SHP77 treated with DMSO at 0.1 percent for 48 hours (cell line): ENCODE results near the gene TOX4.
"Not testable (repeated sequence)": the region's sequence is repeated elsewhere in the genome, so short reads cannot be mapped to it uniquely, and the experiment has no call there.

Experiments used
- DNase-seq: peaks from one replicate; lab custom pipeline; 2025; lab: John Stamatoyannopoulos, UW

Gene TOX4

DNA sequence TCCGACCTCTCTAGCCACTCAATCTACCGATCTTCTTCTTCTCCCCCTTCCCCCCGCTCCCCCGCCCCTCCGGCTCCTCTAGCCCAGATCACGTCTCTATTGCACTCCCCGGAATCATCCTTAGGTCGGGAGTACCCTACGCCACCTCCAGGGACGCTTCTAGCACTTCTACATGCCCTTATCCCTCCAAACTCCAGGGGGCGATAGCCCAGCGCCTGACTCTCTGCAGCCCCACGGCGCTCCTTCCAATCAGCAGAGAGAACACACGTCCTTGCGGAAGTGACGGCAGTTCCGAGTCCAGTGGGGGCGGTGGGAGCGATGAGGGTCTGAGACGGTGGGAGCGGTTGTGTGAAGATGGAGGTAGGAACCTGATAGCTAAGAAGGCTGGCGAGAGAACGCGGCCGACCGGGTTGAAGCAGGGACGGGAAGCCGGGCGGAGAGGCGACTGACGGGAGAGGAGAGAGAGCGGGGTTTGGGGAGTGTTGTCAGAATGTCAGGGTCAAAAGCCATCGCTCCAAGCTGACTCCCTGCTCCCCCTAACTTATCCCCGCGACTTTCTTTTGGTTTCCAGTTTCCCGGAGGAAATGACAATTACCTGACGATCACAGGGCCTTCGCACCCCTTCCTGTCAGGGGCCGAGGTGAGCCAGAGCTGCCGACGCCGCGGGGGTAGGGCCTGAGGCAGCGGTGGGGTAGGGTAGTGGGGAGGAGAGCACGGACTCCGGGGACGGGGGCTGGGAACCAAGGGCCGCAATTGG, at the start of gene TOX4, which contains the start of gene RAB2B:
Gene TOX4 (plus strand): TSS at position 271 of the 757 bp plus-strand sequence. CDS start 84 bp downstream, at position 355.
Gene RAB2B (minus strand): TSS at position 35 of the 757 bp plus-strand sequence. CDS start 87 bp downstream, outside the sequence.
- peak; percentile 99 for DNase-seq

GRCh38 chr14:21428930-21429329, 48.1 kb upstream of the TOX4 start:
- DNase-seq, result no peak

- no peak for DNase-seq
Measured at GRCh38 chr14:21431126-21431525, 45.9 kb upstream of the TOX4 start.

- no peak for DNase-seq
Measured at GRCh38 chr14:21436567-21437062, 40.4 kb upstream of the TOX4 start.

DNA sequence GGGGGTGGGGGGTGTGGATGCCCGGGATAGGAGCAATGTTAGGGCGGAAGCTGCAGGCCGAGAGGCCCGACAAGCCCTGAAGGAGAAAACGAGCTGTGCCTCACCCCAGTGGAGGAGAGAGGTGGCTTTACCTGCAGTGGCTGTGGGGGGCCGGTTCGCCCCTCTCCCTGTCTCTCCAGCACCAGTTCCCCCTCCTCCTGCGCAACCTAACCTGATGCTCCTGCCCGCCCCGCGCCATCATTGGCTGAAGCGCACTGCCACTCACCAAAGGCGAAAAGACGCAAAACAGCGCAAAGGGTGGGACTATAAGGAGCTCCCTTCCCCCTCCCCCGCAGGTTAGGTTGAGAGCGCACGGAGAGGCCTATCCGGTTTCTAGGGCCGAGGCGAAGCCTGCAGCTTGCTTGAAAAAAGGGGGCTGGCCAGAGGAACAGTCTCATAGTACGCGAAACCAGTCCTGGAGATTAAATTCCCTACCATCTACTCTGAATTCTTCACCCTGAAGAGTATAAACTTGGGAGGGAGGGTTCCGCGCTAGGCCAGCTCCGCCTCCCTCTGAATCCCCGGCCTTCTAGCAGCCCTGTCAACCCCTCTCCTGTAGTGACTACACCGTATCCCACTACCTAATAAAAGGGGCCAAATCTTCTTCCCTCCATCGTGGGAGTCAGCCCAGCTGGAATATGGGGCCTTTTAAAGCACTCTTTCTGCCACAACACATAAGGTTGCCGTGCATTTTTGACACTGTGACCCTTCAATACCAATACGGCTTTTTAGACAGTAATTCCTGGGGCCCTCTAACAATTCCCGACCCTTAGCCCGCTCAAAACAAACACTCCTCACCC, 39.7 kb upstream of the TOX4 start:
- peak; percentile 97 for DNase-seq

GRCh38 chr14:21440859-21441258, 36.1 kb upstream of the TOX4 start:
- DNase-seq, result no peak

- not testable (repeated sequence) for DNase-seq
Measured at GRCh38 chr14:21442657-21443056, 34.3 kb upstream of the TOX4 start.

DNA sequence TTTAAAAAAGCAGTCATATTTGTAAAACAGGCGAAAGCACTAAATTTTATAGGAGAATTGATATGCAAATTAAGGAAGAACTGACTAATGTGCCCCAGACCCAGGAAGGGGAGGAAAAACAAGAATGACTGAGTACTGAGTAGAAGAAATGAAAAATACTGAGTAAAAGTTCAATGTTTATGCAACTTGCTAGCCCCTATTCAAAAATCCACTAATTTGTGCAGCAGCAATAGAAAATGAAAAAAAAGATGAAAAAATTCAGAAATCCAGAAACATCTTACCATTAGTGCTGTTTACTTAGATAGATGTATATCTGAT, 27.1 kb upstream of the TOX4 start:
- DNase-seq, result no peak

DNA sequence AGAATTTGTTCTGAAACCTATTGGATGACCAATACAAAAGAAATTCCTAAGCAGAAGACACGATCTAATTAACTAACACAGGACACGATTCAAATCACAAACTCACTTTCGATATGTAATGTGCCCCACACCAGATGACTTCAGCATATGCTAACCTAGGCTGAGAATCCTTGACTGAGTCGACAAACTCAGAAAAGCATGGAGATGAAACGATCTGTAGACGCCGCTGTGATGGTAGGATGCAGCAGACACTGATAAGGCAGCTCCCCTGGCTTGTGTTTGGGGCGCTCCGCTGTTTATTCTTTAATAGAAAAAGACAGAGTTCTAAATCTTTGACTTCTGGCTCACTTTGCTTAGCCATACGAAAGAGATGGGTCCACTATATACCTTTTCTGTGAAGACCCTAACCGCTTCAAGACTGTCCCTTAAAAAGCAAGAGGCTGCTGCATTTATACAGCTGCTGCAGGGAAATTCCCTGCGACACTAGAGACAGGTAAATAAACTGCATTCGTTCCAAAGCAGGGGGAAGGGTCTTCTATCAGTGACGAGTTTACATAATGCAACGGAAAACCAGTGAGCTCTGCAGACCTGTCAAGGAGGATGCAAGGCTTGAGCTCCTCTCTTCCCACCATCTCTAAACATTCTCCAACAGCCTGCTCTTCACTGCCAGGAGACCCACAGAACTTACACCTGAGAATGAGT, 22.0 kb upstream of the TOX4 start:
- DNase-seq, result no peak

DNA sequence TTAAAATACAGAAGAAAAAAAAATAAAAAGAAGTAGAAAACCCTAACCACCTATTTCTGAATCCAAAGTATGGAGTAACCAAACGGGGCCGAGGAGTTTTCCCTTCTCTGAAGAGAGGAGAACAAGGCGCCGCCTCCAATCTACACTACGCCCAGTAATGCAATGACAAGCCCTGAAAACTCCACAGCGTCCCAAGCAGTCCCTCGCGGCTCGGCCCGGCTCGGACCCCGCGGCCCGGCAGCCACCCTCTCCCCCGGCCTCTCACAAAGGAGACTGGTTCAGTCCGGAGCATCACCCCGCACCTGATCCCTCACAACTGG, 21.4 kb upstream of the TOX4 start:
- no peak for DNase-seq

GRCh38 chr14:21455912-21456667, 20.9 kb upstream of the TOX4 start, which contains the start of gene CHD8:
TSS of gene CHD8 (minus strand) at chr14:21456123. CDS start at chr14:21431643, 24,480 bp downstream.
- DNase-seq, result peak; percentile 100

GRCh38 chr14:21467616-21468015, 9.4 kb upstream of the TOX4 start:
- no peak for DNase-seq

- DNase-seq, result no peak
Measured at GRCh38 chr14:21475767-21476522, 1.1 kb upstream of the TOX4 start.

DNA sequence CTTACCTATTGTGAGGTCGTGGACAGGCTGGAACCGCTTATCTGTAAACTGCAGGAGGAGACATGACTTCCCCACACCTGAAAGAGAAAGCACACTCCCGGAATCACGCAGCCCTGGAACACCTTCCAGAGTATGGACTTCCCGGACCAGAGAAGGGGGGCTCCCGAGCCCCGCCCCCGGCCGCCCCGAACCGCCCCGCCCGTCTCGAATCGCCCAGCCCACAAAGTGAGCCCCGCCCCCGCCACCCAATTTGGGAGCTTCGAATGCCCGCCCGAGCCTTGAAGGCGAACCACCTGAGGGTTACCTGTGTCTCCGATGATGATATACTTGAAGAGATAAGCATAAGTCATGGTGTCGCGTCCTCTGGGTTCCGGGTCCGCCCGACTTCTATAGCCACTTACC, 471 bp upstream of the TOX4 start:
- peak; percentile 86 for DNase-seq

GRCh38 chr14:21486640-21487087, 9.7 kb downstream of the TOX4 start:
- no peak for DNase-seq

DNA sequence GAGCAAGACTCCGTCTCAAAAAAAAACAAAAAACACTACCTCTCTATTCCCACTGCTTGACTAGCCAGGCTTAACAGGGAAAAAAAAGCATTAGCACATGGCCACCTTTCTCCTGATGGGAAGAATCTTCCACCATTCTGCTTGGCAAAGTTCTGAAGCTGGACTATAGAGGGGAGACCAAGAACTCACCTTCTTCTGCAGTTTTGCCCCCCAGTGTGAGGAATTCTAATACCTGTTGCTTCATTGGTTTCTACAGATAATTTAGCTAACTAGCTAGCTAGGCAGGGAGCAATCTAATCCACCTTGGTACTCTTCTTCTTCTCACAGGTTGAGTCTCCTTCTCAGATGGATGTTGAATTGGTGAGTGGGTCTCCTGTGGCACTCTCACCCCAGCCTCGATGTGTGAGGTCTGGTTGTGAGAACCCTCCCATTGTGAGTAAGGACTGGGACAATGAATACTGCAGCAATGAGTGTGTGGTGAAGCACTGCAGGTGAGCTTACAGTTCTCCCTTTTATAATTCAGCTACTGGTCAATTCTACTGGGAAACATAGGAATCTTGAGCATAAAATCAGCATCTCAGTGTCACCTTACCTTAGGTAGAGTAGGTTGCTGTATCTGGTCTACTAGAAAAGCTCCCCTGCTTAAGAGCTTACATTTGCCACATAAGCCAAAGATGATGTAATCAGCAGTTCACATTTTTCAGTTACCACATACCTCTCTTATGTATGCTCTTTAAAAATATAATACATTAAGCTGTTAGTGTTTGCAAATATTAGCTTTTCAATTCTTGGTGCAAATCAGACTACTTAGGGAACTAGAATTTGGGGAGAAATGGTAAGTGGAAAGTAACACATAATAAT, 18.1 kb downstream of the TOX4 start:
- DNase-seq, result no peak

GRCh38 chr14:21496453-21496852, 19.5 kb downstream of the TOX4 start:
- DNase-seq, result no peak

DNA sequence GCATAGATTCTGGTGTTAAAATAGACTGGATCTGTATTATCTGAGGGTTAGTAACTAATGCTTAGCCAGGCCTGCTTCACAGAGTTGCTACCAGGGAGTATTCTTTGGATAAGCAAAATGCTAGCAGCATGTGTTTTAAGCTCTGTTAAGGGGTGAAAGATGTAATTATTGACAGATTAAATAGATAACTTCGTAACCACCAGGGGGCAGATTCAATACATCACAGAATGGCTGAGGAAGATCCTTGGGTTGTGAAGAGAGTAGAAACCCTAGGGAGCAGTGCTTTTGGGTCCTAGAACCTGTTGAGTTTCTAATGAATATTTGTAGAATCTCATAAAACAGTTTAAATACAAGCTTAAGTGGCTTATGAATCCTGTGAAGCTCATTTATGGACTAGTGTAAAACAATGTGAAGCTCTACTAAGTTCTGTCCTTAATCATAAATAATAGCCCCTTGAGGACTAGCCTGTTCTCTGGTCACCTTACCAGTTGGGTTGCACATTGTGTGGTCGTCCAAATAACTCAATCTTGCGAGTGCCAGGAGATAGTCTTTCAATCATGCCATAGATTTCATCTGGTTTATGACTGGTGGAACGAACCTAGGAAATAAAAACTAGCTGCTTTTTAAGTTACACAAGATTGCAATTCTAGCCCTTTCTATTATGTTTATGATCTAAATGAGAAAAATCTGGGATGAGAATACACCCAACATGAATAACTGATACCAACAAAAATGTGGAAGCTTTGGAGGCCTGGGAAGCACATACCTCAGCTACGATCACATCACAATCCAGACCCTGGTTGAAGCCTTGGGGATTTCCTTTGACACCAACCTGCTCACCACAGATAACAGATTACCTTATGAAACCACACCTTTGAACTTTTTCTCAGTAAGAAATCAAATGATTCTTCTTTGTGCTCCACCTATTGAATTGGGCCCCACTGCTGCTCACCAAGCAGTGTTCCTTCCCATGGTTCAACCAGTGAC, 21.8 kb downstream of the TOX4 start:
- peak; percentile 56 for DNase-seq

GRCh38 chr14:21501568-21501967, 24.6 kb downstream of the TOX4 start:
- DNase-seq, result no peak
